ENCODE data around the gene USP13.
"Not testable (repeated sequence)": the region's sequence is repeated elsewhere in the genome, so short reads cannot be mapped to it uniquely, and the experiment has no call there.

Gene USP13

DNA sequence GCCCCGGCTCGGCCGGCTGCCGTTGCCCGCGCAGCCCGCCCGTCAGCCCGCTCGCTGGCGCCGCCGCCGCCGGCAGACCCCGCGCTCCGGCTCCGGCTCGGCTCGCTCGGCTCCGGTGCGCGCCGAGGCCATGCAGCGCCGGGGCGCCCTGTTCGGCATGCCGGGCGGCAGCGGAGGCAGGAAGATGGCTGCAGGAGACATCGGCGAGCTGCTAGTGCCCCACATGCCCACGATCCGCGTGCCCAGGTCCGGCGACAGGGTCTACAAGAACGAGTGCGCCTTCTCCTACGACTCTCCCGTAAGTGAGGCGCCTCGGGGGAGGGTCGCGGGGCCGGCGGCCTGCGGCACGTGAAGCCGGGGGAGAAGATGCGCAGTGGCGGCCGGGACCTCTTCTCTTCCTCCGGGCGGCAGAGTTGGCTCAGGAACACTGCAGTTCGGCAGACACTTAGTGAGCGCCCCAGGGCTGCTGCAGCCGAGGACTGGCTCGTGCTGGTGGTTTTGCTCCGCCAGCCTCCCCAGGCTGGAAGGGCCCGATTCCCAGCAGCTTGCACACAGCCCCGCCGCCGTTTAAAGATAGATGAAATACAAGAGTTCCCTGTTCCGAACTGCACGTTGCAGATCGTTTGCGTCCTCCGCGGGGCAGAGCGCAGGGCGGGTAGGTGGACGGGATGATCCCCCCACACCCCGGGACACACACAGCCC lies 407 bp downstream of the USP13 start:
- DNase-seq (ENCODE audit: low read depth in 2 of 3, low spot score in 2 of 3) = peak; percentile 27 to 42 (median 36)

DNA sequence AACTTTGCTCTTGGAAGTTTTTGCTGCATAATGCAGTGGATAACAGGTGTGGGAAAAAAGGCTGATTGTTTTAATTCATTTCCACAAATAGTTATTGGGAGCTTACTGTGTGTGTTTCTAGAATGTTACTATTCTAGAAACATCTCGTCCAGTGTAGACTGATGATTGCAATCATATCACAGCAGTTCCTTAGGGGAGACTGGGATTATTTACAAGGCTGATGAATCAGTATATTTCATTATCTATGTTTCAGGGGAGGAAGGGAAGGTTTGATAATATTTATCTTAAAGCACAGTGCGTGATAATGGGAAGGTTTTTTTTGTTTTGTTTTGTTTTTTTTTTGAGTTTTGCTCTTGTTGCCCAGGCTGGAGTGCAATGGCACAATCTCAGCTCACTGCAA lies 2.4 kb downstream of the USP13 start:
- no peak for DNase-seq (ENCODE audit: low read depth in 2 of 3, low spot score in 2 of 3)

DNA sequence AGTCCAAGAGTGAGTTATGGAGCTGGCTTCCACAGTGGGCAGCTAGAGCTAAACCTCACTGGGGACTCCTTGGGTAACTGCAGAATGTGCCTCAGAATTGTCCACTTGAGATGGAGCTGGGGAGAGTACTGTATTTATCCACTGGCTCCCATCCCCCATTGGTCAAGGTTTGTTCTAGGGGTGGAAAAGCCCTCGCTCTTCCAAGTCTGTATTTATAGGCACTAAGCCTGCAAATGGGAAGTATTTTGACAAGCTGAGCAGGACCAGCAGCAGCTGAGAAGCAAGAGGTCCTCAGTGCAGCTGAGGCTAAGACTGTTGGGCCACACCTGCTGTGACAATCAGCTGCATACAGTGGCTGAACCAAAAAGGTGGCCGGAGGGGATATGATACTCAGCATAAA lies 5.8 kb downstream of the USP13 start:
- no peak for DNase-seq (ENCODE audit: low read depth in 2 of 3, low spot score in 2 of 3)

DNA sequence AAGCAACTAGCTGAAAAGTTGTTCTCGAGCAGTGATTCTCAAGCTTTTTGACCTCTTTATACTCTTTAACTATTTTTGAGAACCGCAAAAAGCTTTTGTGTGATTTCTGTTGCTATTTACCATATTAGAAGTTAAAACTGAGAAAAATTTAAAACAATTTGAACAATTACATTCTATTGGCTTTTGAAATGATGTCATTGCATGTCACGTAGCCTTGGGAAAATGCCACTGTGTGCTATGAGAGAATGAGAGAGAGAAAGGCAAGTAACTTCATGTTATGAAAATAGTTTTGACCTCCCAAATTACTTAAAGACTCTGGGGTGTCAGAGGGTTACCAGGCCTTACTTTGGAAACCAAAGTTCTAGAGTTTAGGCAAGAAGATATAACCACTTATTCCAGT lies 8.0 kb downstream of the USP13 start:
- DNase-seq (ENCODE audit: low read depth in 2 of 3, low spot score in 2 of 3) = no peak

DNA sequence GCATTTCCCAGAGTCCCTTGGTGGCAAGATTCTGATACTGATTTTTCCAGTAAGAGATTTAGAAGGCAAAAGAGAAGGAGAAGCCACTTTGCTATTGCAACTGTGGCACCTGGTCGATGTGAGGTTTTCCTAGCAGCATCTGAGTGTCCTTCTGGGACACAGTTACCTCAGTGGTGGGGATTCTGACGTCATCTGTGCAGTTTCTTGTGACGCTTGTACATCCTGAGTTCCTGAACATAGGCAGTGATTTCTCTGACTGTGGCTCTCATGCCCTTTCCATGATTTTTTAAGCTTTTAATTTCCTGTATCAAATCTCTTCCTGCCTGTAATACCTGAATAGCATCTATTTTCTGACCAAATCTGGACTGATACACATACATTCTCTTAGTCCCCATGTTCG lies 8.9 kb downstream of the USP13 start:
- DNase-seq (ENCODE audit: low read depth in 2 of 3, low spot score in 2 of 3) = no peak

DNA sequence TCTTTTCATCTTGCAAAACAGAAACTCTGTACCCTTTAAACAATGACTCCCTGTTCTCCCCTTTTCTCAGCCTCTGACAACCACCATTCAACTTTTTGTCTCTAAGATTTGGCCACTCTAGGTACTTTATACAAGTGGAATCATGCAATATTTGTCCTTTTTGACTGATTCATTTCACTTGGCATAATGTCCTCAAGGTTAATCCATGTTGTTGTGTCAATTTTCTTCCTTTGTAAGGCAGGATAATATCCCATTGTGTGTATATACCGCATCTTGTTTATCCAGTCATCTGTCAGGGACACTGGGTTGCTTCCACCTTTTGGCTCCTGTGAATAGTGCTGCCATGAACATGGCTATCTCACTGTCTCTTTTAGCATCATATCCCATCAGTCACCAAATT lies 10.3 kb downstream of the USP13 start:
- DNase-seq (ENCODE audit: low read depth in 2 of 3, low spot score in 2 of 3) = no peak

DNA sequence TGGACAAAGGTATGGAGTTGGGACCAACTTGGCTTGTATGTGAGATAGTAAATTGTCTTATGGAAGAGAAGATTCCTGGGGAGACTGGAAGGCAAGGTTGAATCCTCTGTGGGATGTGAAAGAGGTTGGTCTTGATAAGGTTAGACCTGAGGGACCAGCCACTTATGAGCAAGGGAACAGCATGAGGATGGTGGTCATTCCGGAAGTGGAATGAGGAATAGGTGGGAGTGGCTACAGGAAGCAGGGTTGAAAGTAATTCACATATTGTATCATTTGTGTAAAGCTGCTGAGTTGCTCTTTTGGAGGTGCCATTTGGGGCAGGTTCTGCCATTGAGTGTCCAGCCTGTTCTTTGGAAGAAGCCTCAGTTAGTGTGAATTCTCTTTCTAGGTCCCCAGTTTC lies 13.2 kb downstream of the USP13 start:
- no peak for DNase-seq (ENCODE audit: low read depth in 2 of 3, low spot score in 2 of 3)

DNA sequence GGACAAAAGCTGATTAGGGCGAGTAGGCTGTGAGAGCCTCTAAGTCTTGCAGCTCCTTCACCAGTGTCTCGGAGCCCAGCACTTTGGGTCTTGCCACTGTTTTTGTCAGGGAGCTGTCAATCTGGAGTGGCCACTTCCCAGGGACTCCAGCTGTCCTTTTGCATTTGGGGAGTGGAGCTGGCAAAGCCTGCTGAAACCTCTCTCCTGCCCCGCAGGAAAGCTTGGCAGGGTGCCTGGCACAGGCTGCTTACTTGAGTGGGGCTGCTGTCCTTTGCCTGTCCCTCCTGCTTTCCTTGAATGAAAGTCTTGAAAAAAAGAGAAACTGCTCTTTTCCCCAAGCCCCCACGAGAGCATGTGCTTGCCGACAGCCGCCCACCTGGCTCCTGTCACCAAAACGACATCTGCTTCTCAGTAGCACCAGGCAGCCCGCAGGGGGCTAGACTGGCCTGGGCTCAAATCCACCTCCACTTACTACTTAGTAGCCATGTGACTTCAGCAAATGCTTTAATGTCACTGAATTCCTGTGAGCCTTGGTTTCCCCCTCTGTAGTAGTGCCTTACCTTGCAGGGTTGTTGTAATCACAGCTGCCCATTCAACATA lies 13.7 kb downstream of the USP13 start:
- no peak for DNase-seq (ENCODE audit: low read depth in 2 of 3, low spot score in 2 of 3)

DNA sequence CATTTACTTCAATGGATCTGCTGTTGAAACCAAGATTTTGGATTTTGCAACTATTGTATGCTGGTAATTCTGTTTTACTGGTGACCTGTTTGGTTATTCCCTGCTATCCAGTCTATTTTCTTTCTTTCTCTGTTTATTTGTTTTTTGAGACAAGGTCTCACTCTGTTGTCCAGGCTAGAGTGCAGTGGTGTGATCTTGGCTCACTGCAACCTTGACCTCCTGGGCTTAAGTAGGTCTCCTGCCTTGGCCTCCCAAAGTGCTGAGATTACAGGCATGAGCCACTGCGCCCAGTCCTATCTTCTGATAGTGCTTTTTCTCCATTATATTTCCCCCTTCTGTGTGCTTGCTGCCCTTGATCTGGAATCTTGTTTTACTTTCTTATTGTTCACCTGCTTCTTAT lies 15.6 kb downstream of the USP13 start:
- DNase-seq (ENCODE audit: low read depth in 2 of 3, low spot score in 2 of 3) = no peak

DNA sequence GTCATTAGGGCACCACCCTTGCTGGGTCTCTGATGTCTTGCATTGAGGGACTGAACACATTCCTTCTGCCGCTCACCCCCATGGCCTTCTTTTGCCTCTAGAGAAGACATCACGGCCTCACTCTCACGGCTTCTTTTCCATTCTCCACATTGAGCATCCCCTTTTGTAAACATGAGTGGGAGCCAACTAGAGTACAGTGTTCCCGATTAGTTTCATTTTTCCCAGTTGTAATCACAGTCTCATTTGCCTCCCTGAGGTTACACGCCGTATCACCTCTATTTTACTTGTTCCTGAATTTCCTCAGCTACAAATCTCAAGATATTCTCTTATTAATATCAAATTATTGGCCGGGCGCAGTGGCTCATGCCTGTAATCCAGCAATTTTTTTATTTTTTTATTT lies 17.5 kb downstream of the USP13 start:
- DNase-seq (ENCODE audit: low read depth in 2 of 3, low spot score in 2 of 3) = no peak

DNA sequence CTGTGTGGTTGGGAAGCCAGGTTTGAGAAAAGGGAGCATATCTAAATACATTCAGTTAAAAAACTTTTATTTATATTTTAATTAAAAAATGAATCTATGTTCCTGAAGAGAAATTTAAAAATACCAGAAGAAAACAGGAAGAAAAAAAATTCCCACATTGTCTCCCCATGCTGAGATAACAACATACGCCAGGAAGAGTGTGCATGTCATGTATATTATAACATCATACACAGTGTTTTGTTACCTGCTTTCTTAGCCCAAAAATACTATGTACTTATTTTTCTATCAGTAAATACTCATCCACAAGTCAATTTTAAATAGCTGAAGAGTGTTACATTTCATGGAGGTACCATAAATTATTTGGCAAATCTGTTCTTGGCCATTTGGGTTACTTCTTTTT lies 18.5 kb downstream of the USP13 start:
- DNase-seq (ENCODE audit: low read depth in 2 of 3, low spot score in 2 of 3) = no peak

DNA sequence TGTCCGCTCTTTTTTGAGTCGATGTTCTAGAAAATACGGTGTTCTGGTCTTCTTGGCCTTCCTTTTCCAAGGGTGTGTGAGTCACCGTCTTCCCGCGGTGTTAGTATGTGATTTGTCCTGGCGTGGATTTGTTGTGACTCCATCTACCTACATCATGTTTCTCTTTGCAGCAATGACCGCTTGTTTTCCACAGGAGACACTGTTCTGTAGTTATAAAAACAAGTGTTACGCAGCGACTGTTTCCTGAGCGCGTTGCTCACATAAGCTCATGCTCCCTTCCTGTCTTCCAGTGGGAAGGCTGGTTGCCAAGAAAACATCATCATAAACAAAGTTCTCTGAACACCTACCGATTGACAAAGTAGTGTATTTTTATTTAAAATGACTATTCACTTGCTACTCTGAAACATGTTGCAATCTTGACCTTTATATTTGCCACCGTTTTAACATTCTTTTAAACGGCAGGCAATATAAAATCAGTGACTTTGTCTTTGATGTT lies 19.0 kb downstream of the USP13 start:
- no peak for DNase-seq (ENCODE audit: low read depth in 2 of 3, low spot score in 2 of 3)

DNA sequence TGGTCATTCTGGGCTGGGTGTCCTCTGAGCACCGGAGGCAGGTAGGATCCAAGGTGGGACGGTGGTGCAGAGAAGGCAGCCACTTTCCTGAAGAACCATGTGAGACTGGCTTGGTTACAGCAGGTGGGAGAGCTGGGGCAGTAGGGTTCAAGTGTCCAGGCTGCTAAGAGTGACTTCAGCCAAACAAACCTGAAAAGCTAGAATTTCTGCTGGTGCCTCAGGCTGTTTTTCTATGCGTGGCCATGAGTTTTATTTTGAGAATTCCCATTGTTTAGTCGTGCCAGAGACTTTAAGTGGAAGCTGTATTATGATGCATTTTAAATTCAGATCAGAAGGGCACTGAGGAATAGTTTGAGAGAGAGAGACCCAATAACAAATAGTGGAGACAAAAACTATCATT lies 20.1 kb downstream of the USP13 start:
- DNase-seq (ENCODE audit: low read depth in 2 of 3, low spot score in 2 of 3) = no peak

DNA sequence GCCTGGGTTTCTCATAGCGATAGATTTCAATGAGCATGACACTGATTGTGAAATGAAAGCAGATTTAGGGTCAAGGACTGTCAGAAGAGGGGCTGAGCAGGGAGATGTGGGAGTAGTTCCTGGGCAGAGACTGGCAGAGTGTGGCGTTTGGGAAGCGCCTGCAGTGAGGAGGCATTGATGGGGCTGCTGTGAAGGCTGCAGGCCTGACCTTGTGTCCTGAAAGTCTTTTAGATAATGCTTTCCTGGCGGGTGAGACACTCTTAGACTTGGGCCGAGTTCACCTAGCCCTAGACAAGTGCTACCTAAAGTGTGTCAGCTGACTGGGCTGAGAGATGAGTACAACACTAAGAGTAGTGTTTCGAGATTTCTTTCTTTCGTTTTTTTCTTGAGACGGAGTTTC lies 20.7 kb downstream of the USP13 start:
- DNase-seq (ENCODE audit: low read depth in 2 of 3, low spot score in 2 of 3) = no peak

DNA sequence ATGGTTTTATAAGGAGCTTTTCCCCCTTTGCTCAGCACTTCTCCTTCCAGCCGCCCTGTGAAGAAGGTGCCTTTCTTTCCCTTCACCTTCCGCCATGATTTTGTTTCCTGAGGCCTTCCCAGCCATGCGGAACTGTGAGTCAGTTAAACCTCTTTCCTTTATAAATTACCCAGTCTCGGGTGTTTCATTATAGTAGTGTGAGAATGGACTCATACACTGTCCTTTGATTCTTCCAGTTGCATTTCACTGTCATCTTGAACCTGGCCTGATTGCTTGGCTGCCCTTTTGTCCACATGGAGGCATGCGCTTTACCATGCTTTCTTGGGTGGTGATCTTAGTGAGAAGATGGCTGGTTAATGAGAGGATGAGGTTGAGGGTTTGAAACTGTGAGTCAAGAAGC lies 23.2 kb downstream of the USP13 start:
- no peak for DNase-seq (ENCODE audit: low read depth in 2 of 3, low spot score in 2 of 3)

DNA sequence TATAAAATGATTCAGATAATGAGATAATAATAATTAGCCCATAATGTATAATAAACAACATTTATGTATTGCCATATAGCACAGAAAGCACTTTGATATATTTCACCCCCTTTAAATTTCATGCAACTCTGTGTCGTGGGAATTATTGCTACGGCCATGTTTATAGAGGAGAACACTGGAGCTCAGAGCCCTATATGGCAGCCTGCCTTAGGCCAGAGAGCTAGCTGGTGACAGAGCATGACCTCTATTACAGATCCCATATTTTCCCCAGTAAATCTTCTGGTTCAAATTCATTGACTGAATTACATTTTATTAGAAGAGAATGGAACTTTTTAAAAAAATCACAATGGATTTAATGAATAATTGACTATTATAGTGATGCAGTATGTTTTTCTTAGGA lies 25.0 kb downstream of the USP13 start:
- no peak for DNase-seq (ENCODE audit: low read depth in 2 of 3, low spot score in 2 of 3)

DNA sequence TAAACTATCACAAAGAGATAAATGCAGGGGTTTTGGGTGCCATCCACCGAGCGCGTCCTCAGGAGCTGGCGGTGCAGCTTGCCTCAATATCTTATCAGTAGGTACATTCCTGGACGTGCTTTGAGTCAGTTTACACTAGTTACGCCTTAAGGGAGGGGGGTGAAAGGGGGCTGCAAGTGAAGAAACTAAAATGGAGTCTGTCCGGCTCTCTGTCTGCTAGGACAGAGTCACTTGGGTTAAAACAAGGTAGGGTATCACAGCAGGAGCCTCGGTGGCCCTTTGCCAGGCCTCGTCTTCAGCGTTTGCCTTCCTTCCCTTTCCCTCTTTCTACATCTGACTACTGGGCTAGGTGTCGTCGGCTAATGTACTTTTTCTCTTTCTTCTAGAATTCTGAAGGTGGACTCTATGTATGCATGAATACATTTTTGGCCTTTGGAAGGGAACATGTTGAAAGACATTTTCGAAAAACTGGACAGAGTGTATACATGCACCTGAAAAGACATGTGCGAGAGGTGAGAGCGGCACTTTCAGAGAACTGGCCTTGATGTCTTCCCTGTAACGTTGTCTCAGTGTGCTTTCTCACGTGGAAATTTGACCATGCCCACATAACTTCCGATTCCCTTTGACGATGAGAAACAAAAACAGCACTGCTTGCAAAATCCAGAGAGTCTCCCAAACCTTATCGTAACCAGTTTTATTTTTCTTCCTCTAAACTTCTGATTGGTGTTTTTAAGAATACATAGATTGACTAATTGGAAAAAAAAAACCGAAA lies 28.8 kb downstream of the USP13 start:
- DNase-seq (ENCODE audit: low read depth in 2 of 3, low spot score in 2 of 3) = no peak

DNA sequence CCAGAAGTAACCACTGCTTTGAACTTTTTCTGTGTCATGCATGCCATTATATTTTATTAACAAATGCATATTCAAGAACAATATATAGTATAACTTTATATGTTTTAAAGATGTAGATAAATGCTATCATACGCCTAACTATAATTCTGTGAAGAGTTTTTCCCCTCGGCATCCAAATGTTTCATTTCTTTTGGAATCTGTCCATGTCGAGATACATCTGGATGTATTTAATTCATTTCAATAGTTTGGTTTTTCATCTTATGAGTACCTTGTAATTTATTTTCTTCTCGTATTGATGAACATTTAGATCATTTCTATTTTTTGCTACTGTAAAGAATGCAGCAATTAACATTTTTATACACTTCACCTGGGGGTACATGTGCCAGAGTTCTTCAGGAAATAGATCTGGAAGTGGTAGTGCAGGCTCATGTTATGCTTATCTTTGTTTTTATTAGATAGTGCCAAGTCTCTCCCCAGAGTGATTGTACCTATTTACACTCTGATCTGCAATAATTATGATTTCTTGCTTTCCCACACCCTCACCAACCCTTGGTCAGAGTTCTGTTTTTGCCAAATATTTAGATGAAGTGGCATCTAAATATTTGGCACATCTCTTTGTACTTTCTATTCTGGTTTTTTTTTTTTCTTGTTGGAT lies 29.7 kb downstream of the USP13 start:
- no peak for DNase-seq (ENCODE audit: low read depth in 2 of 3, low spot score in 2 of 3)

DNA sequence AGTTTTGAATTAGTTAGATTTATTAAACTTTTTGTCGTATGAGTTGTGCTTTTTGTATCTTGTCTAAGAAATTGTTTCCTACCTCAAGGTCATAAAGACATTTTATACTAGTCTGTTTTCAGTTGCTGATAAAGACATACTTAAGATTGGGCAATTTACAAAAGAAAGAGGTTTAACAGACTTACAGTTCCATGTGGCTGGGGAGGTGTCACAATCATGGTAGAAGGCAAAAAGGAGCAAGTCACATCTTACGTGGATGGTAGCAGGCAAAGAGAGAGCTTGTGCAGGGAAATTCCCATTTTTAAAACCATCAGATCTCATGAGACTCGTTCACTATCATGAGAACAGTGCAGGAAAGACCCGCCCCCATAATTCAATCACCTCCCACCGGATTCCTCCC lies 30.4 kb downstream of the USP13 start:
- not testable (repeated sequence) for DNase-seq (ENCODE audit: low read depth in 2 of 3, low spot score in 2 of 3)

DNA sequence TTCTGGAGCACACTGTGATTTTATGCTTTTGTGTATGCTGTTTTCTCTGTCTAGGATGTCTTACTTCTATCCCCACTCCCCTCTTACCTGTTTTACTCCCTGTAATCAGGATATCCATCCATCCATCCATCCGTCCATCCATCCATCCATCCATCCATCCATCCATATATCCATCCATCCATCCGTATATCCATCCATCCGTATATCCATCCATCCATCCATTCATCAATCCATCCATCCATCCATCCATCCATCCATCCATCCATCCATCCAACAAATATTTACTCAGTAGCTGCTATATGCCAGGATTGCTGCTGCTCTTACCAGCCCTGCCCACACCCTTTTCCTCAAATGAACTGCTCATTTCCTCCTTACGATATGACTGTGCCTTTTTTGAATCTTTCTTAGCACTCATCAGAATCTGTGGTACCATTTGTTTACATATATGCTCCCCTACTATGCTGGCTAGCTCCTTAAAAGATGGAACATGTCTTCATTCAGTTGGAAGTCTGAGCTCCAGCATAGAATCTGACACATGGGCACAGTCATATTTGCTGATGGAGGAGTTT lies 35.2 kb downstream of the USP13 start:
- no peak for DNase-seq (ENCODE audit: low read depth in 2 of 3, low spot score in 2 of 3)

DNA sequence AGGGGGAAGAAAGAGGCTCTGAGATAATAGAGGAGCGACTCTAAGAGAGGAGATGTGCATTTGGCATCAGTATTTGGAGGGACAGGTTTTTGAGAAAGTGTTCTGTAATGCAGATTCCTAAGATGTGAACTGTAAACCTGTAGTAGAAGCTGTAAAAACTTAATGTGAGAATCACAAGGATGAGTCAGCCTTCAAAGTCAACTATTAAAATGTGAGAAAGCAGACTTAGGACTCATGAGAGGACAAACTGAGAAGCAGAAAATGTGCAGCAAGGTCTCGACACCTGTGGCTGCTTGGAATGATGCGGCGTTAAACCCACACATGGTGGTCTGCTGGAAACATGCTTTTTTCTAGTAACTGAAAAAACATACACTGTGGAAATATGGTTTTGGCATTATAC lies 36.0 kb downstream of the USP13 start:
- no peak for DNase-seq (ENCODE audit: low read depth in 2 of 3, low spot score in 2 of 3)

DNA sequence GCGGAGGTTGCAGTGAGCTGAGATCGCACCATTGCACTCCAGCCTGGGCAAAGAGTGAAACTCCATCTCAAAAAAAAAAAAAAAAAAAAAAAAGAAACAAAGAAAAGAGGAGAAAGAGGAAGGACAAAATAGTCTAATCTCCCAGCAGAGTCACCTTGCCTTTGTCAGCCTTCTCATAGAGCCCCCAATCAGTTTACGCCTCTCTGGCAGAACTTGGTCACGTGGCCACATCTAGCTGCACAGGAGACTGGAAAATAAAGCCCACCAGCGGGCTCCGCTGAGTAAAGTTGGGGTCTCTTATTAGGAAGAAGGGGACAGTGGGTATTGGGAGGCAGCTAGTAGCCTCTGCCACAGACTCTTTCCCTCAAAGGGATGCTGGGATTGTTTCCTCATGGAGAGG lies 41.9 kb downstream of the USP13 start:
- DNase-seq (ENCODE audit: low read depth in 2 of 3, low spot score in 2 of 3) = no peak

Measured in activated CD8-positive, alpha-beta memory T cell treated with anti-CD3 and anti-CD28 coated beads for 48 hours (primary cell).